ENCODE results near the gene PNLIPRP3.
"Not testable (repeated sequence)": the region's sequence is repeated elsewhere in the genome, so short reads cannot be mapped to it uniquely, and the experiment has no call there.

DNA sequence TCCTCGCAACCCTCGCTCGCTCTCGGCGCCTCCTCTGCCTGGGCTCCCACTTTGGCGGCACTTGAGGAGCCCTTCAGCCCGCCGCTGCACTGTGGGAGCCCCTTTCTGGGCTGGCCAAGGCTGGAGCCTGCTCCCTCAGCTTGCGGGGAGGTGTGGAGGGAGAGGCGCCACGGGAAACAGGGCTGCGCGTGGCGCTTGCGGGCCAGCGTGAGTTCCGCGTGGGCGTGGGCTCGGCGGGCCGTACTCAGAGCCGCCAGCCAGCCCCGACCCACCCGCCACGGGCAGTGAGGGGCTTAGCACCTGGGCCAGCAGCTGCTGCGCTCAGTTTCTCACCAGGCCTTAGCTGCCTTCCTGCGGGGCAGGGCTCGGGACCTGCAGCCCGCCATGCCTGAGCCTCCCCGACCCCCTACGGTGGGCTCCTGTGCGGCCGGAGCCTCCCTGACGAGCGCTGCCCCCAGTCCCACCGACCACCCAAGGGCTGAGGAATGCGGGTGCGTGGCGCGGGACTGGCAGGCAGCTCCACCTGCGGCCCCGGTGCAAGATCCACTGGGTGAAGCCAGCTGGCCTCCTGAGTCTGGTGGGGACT, 34.3 kb upstream of the PNLIPRP3 start:
- TF ChIP-seq, protein P1, sequence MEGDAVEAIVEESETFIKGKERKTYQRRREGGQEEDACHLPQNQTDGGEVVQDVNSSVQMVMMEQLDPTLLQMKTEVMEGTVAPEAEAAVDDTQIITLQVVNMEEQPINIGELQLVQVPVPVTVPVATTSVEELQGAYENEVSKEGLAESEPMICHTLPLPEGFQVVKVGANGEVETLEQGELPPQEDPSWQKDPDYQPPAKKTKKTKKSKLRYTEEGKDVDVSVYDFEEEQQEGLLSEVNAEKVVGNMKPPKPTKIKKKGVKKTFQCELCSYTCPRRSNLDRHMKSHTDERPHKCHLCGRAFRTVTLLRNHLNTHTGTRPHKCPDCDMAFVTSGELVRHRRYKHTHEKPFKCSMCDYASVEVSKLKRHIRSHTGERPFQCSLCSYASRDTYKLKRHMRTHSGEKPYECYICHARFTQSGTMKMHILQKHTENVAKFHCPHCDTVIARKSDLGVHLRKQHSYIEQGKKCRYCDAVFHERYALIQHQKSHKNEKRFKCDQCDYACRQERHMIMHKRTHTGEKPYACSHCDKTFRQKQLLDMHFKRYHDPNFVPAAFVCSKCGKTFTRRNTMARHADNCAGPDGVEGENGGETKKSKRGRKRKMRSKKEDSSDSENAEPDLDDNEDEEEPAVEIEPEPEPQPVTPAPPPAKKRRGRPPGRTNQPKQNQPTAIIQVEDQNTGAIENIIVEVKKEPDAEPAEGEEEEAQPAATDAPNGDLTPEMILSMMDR (IDR thresholded peaks at IDR 0.05; ENCODE audit: low read length) = not testable (repeated sequence)
- TF ChIP-seq EZH2 (IDR thresholded peaks at IDR 0.05; ENCODE audit: borderline replicate concordance, low read length) = not testable (repeated sequence)
